WTC11 (cell line): Measurements from ENCODE around the gene ZBTB37. TPM values are rescaled to one million over a fixed set of nuclear protein-coding genes. Genes with fewer than 3 reads are reported as not detected.
"Not testable (repeated sequence)": the region's sequence is repeated elsewhere in the genome, so short reads cannot be mapped to it uniquely, and the experiment has no call there.

Experiments
- ATAC-seq: fragments of 200-7000 bp; cut with Tn5 transposase; 2 replicates; pipeline ENCODE4 v1.10.0; 2021; ENCODE audit warnings: mild to moderate bottlenecking, moderate library complexity
- CTCF ChIA-PET: fragments of 300-600 bp; sonication (Branson Sonifier 250); formaldehyde crosslinking; loops from one replicate; lab custom pipeline; 2021; ENCODE audit warnings: antibody characterized with exemption; lab: Charles Lee
- POLR2A ChIA-PET: fragments of 350-600 bp; sonication (Branson Sonifier 250); formaldehyde crosslinking; loops from one replicate; lab custom pipeline; 2021; ENCODE audit warnings: antibody characterized with exemption; lab: Charles Lee
- DNase-seq: peaks from one replicate; pipeline ENCODE4 v3.0.0; 2021; ENCODE audit warnings: low spot score
- H3K27ac Mint-ChIP-seq: 2 replicates; pipeline ENCODE4 v1.8.0; 2021; ENCODE audit warnings: mixed read lengths
- H3K27me3 Mint-ChIP-seq: 2 replicates; pipeline ENCODE4 v1.8.0; 2021; ENCODE audit warnings: low read depth, mild to moderate bottlenecking, moderate library complexity, mixed read lengths
- H3K36me3 Mint-ChIP-seq: 2 replicates; pipeline ENCODE4 v1.8.0; 2021; ENCODE audit warnings: mixed read lengths
- H3K4me1 Mint-ChIP-seq: 2 replicates; pipeline ENCODE4 v1.8.0; 2022; ENCODE audit warnings: mixed read lengths
- H3K4me3 Mint-ChIP-seq: 2 replicates; pipeline ENCODE4 v1.8.0; 2021; ENCODE audit warnings: mild to moderate bottlenecking, moderate library complexity, mixed read lengths
- H3K9me3 Mint-ChIP-seq: 2 replicates; pipeline ENCODE4 v1.8.0; 2021; ENCODE audit warnings: mixed read lengths
- AR ChIP-seq: fragments of 250-450 bp; sonication (Bioruptor Pico); IDR thresholded peaks from 2 replicates; pipeline ENCODE4 v1.9.0; 2021; ENCODE audit warnings: mild to moderate bottlenecking
- CBFB ChIP-seq: sonication (generic); formaldehyde crosslinking; IDR thresholded peaks from 2 replicates; pipeline ENCODE4 v1.8.1; 2022; ENCODE audit warnings: mild to moderate bottlenecking, low read depth, missing genetic modification reagents
- EMX1 ChIP-seq: fragments of 250-450 bp; sonication (Bioruptor Pico); IDR thresholded peaks from 2 replicates; pipeline ENCODE4 v1.8.0; 2021; ENCODE audit warnings: mild to moderate bottlenecking
- FOXK1 ChIP-seq: sonication (generic); formaldehyde crosslinking; IDR thresholded peaks from 2 replicates; pipeline ENCODE4 v1.8.0; 2022; ENCODE audit warnings: mild to moderate bottlenecking, moderate library complexity, missing genetic modification reagents
- HMGA2 ChIP-seq: fragments of 250-450 bp; sonication (Bioruptor Pico); IDR thresholded peaks from 2 replicates; pipeline ENCODE4 v1.4.0; 2021; ENCODE audit warnings: mild to moderate bottlenecking, moderate library complexity
- NFATC4 ChIP-seq: fragments of 250-450 bp; sonication (Bioruptor Pico); IDR thresholded peaks from 2 replicates; pipeline ENCODE4 v1.9.0; 2021; ENCODE audit warnings: mild to moderate bottlenecking
- OVOL2 ChIP-seq: fragments of 250-450 bp; sonication (Bioruptor Pico); IDR thresholded peaks from 2 replicates; pipeline ENCODE4 v1.9.0; 2021; ENCODE audit warnings: mild to moderate bottlenecking, borderline replicate concordance
- PRRX2 ChIP-seq: fragments of 250-450 bp; sonication (Bioruptor Pico); IDR thresholded peaks from 2 replicates; pipeline ENCODE4 v1.8.0; 2021; ENCODE audit warnings: mild to moderate bottlenecking
- SP1 ChIP-seq: sonication (generic); formaldehyde crosslinking; conservative IDR thresholded peaks from 2 replicates; pipeline ENCODE4 v1.8.1; 2022; ENCODE audit warnings: missing genetic modification reagents
- ZNF416 ChIP-seq: fragments of 250-450 bp; sonication (Bioruptor Pico); IDR thresholded peaks from 2 replicates; pipeline ENCODE4 v1.9.0; 2021; ENCODE audit warnings: mild to moderate bottlenecking, inconsistent platforms
- ZNF423 ChIP-seq: fragments of 250-450 bp; sonication (Bioruptor Pico); IDR thresholded peaks from 2 replicates; pipeline ENCODE4 v2.1.2; 2022; ENCODE audit warnings: mild to moderate bottlenecking, moderate library complexity
- ZNF425 ChIP-seq: fragments of 250-450 bp; sonication (Bioruptor Pico); conservative IDR thresholded peaks from 2 replicates; pipeline ENCODE4 v1.9.0; 2021; ENCODE audit warnings: mild to moderate bottlenecking
- ZNF671 ChIP-seq: fragments of 250-450 bp; sonication (Bioruptor Pico); IDR thresholded peaks from 2 replicates; pipeline ENCODE4 v1.8.0; 2021; ENCODE audit warnings: mild to moderate bottlenecking
- total RNA-seq: library from RNA; stranded (reverse); gene quantifications from 3 replicates; pipeline ENCODE4 v1.2.3, GENCODE V29; 2021

Gene ZBTB37
- total RNA-seq, 1 experiment from 2014 or later = 14.4 TPM

GRCh38 chr1:173853074-173853473 lies 15.1 kb upstream of the ZBTB37 start:
- H3K4me3 Mint-ChIP-seq = no peak overlapping the region
- CTCF ChIA-PET = interaction anchor here (1.1 kb wide), 1 partner anchor 423 kb away, joined by 4 read pairs; no protein-coding TSS in a partner anchor
- ATAC-seq (peak; percentile 80), DNase-seq (no peak)
- no peaks in the 10 kb centered on the region for H3K9me3 Mint-ChIP-seq
- H3K4me1 Mint-ChIP-seq = peaks cover 16% of the 10 kb centered on the region
- TF ChIP-seq OVOL2 (CRISPR knock-in tag) (no peak), FOXK1 (peak; percentile 81)
- POLR2A ChIA-PET = interaction anchor here (0.6 kb wide), 1 partner anchor 14 kb away, joined by 3 read pairs; no protein-coding TSS in a partner anchor
- H3K27me3 Mint-ChIP-seq = no peaks in the 10 kb centered on the region
- peak overlapping the region; percentile 81 for H3K27ac Mint-ChIP-seq
- H3K36me3 Mint-ChIP-seq = peaks cover 48% of the 10 kb centered on the region

GRCh38 chr1:173856014-173856413 lies 12.2 kb upstream of the ZBTB37 start:
- ChIA-PET CTCF (no interaction called here), POLR2A (no interaction called here)
- Mint-ChIP-seq H3K27ac (peak overlapping the region; percentile 11), H3K9me3 (no peaks in the 10 kb centered on the region), H3K27me3 (no peaks in the 10 kb centered on the region), H3K4me3 (no peak overlapping the region), H3K36me3 (peaks cover 52% of the 10 kb centered on the region), H3K4me1 (peaks cover 16% of the 10 kb centered on the region)
- ATAC-seq = no peak
- DNase-seq = no peak
- no peak for TF ChIP-seq ZNF425 (CRISPR knock-in tag)
- TF ChIP-seq EMX1 (CRISPR knock-in tag) = 0 out of 2 replicates have a peak, but pooled peaks have one; percentile 58

GRCh38 chr1:173856903-173857302 lies 11.3 kb upstream of the ZBTB37 start:
- no peak for TF ChIP-seq PRRX2
- TF ChIP-seq ZNF423 (CRISPR knock-in tag) = no peak
- TF ChIP-seq CBFB (CRISPR knock-in tag) = no peak
- TF ChIP-seq, all 79 proteins: peak for 0
- H3K36me3 Mint-ChIP-seq = peaks cover 46% of the 10 kb centered on the region
- no peak for DNase-seq
- no peak overlapping the region for H3K4me3 Mint-ChIP-seq
- no peak overlapping the region for H3K27ac Mint-ChIP-seq
- ChIA-PET POLR2A (interaction anchor here (1.1 to 1.5 kb wide), 2 partner anchors 12 to 33 kb away, joined by 5 read pairs; no protein-coding TSS in a partner anchor), CTCF (no interaction called here)
- peaks cover 16% of the 10 kb centered on the region for H3K4me1 Mint-ChIP-seq
- H3K9me3 Mint-ChIP-seq = no peaks in the 10 kb centered on the region
- no peaks in the 10 kb centered on the region for H3K27me3 Mint-ChIP-seq
- ATAC-seq = no peak

GRCh38 chr1:173857363-173857917 lies 10.7 kb upstream of the ZBTB37 start:
- Mint-ChIP-seq H3K4me1 (peaks cover 13% of the 10 kb centered on the region), H3K27me3 (no peaks in the 10 kb centered on the region), H3K27ac (no peak overlapping the region), H3K9me3 (no peaks in the 10 kb centered on the region), H3K36me3 (peaks cover 43% of the 10 kb centered on the region), H3K4me3 (no peak overlapping the region)
- POLR2A ChIA-PET = interaction anchor here (0.9 to 1.5 kb wide), 3 partner anchors 11 to 33 kb away, joined by 4 to 5 read pairs (median 5); partner anchors contain the start of gene ZBTB37
- ATAC-seq (no peak), DNase-seq (no peak)
- TF ChIP-seq EMX1 (CRISPR knock-in tag) = peak; percentile 72; the same call in 1 of the 2 replicates
- TF ChIP-seq ZNF416 (CRISPR knock-in tag) = no peak
- TF ChIP-seq AR = 0 out of 2 replicates have a peak, but pooled peaks have one; percentile 56
- no peak for TF ChIP-seq SP1
- CTCF ChIA-PET = no interaction called here

GRCh38 chr1:173859547-173859946 lies 8.6 kb upstream of the ZBTB37 start:
- not testable (repeated sequence) for H3K27me3 Mint-ChIP-seq
- TF ChIP-seq ZNF671 (CRISPR knock-in tag) = peak; percentile 91; the same call in 1 of the 2 replicates
- TF ChIP-seq AR = peak; percentile 97
- TF ChIP-seq PRRX2 = peak; percentile 93
- TF ChIP-seq HMGA2 (CRISPR knock-in tag) = peak; percentile 54; the same call in 1 of the 2 replicates
- TF ChIP-seq NFATC4 (CRISPR knock-in tag) = peak; percentile 79
- TF ChIP-seq ZNF425 (CRISPR knock-in tag) = peak; percentile 82; the same call in 1 of the 2 replicates

More at GRCh38 chr1:173859547-173859946, 8.6 kb upstream of the ZBTB37 start:
- CTCF ChIA-PET, H3K27ac Mint-ChIP-seq, H3K4me3 Mint-ChIP-seq, ATAC-seq, H3K9me3 Mint-ChIP-seq, DNase-seq: not testable (repeated sequence)
- Mint-ChIP-seq H3K36me3 (peaks cover 52% of the 10 kb centered on the region), H3K4me1 (peaks cover 21% of the 10 kb centered on the region)
- POLR2A ChIA-PET = interaction anchor here (1.6 kb wide), 1 partner anchor 9 kb away, joined by 7 read pairs; the partner anchor contains the start of gene ZBTB37
